AG08395 (cell line): Measurements from ENCODE around the gene ARHGAP11A.

Experiments used
- DNase-seq: peaks from one replicate; pipeline ENCODE4 v3.0.0; 2012; ENCODE audit warnings: mixed read lengths, low spot score

ARHGAP11A gene

DNA sequence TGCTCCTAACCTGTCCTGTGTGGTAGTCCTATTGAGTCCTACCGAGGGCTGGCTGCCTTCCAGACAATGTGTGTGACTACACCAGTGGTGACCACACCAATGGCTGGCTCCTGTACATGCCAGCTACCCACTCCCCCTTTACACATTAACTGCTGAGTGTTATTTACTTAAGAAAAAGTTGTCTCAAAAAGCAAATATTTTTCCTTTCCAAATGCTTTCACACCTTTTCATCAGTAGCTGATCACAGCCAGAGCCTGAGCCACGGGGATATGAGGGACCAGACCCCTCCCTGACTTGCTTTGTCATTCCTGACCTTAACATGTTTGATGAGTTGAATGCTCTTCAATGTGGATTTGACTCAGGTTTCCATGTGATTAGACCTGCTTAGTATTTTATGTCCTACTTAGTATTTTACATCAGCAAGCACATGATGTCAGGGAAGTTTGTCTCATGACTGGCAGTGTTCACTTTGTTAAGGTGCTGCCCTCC is 72.9 kb downstream of the ARHGAP11A start:
- DNase-seq = no peak
